K562 (cell line): ENCODE results near the gene CCL16. TPM values are rescaled to one million over a fixed set of nuclear protein-coding genes. Genes with fewer than 3 reads are reported as not detected.

Experiments
- ATAC-seq: fragments of 200-7000 bp; cut with Tn5 transposase; 3 replicates; pipeline ENCODE4 v1.9.1; 2020; ENCODE audit warnings: moderate library complexity
- BruUV-seq: library from RNA; stranded (reverse); fragments of 400-500 nt; replicated peaks from 2 replicates; lab custom pipeline; 2021; lab: Mats Ljungman, UMichigan
- CTCF ChIA-PET: fragments of 300-600 bp; formaldehyde crosslinking; extraction: SDS; loops from one replicate; lab custom pipeline; 2021; ENCODE audit warnings: low intra/inter-chr PET ratio; lab: Yijun Ruan, JAX
- POLR2A ChIA-PET: fragments of 300-600, 350-650 bp; sonication (Branson Sonifier 250); formaldehyde crosslinking; extraction: SDS; loops from one replicate; lab custom pipeline; 2021; ENCODE audit warnings: antibody characterized with exemption, inconsistent platforms; lab: Yijun Ruan, JAX
- DNase-seq, 4 experiments: peaks; one replicate each; pipeline versions ENCODE4 v3.0.0 to v3.0.0-alpha.2; 2011 to 2018; ENCODE audit warnings: low spot score in 3 of 4, mixed read lengths in 3 of 4; ENCODE audit errors: extremely low read depth in 1 of 4
- FAIRE-seq: peaks from 2 replicates; lab custom pipeline; 2011; peaks lifted over from hg19 to GRCh38; lab: Jason Lieb, UNC
- H2AFZ ChIP-seq: 2 replicates; pipeline ENCODE4 v1.6.0; 2011; ENCODE audit warnings: low read depth, low read length, control low read depth, inconsistent platforms
- H3K27ac ChIP-seq: fragments of 200-600 bp; 3 replicates; pipeline ENCODE4 v1.8.0; 2011; ENCODE audit warnings: low read depth, mild to moderate bottlenecking, control low read depth, inconsistent platforms, low read length, moderate library complexity, mixed read lengths; ENCODE audit errors: extremely low read depth
- H3K27me3 ChIP-seq, 2 experiments: fragments of 300-600 bp in 1 of 2; 2 replicates in 1 of 2; 3 replicates in 1 of 2; pipeline versions ENCODE4 v1.6.0 to v1.8.0; 2011; ENCODE audit warnings: inconsistent platforms in 2 of 2, low read length in 2 of 2, mild to moderate bottlenecking in 1 of 2, mixed read lengths in 1 of 2, moderate library complexity in 1 of 2; ENCODE audit not compliant: control insufficient read depth in 2 of 2, insufficient read depth in 2 of 2
- H3K36me3 ChIP-seq: fragments of 300-600 bp; 3 replicates; pipeline ENCODE4 v1.8.0; 2011; ENCODE audit warnings: mild to moderate bottlenecking, low read length, inconsistent platforms; ENCODE audit not compliant: control insufficient read depth, insufficient read depth
- H3K4me1 ChIP-seq, 2 experiments: fragments of 200-600 bp in 1 of 2; replicated peaks in 1 of 2; 2 replicates in 1 of 2; 3 replicates in 1 of 2; pipeline versions ENCODE4 v1.5.1 to v1.8.0; 2011; ENCODE audit warnings: inconsistent platforms in 2 of 2, low read length in 2 of 2, mild to moderate bottlenecking in 1 of 2, mixed read lengths in 1 of 2, moderate library complexity in 1 of 2; ENCODE audit not compliant: control insufficient read depth in 2 of 2, insufficient read depth in 2 of 2
- H3K4me2 ChIP-seq: 2 replicates; pipeline ENCODE4 v1.6.1; 2011; ENCODE audit warnings: low read length, control low read depth, inconsistent platforms, mixed read lengths; ENCODE audit not compliant: insufficient read depth
- H3K4me3 ChIP-seq: fragments of 200-600 bp; sonication (generic), shearing (Covaris generic); 2 replicates; pipeline ENCODE4 v1.5.1; 2016; ENCODE audit warnings: control low read depth, inconsistent platforms
- H3K79me2 ChIP-seq: fragments of 200-600 bp; 3 replicates; pipeline ENCODE4 v1.8.0; 2011; ENCODE audit warnings: low read length, inconsistent platforms; ENCODE audit not compliant: control insufficient read depth, insufficient read depth
- H3K9ac ChIP-seq, 2 experiments: 2 replicates each; pipeline versions ENCODE4 v1.6.0 to v1.6.1; 2011; ENCODE audit warnings: low read depth in 2 of 2, low read length in 2 of 2, control low read depth in 1 of 2, inconsistent platforms in 1 of 2, mild to moderate bottlenecking in 1 of 2, mixed read lengths in 1 of 2; ENCODE audit not compliant: insufficient read depth in 1 of 2
- H3K9me1 ChIP-seq: one replicate; pipeline ENCODE4 v1.6.0; 2011; ENCODE audit warnings: inconsistent platforms, mild to moderate bottlenecking, low read length, moderate library complexity; ENCODE audit not compliant: control insufficient read depth, insufficient read depth
- H3K9me3 ChIP-seq: replicated peaks from 2 replicates; pipeline ENCODE4 v1.5.1; 2011; ENCODE audit warnings: low read depth, low read length, inconsistent platforms; ENCODE audit not compliant: control insufficient read depth, insufficient read depth
- H4K20me1 ChIP-seq: replicated peaks from 2 replicates; pipeline ENCODE4 v1.6.1; 2011; ENCODE audit warnings: low read length, inconsistent platforms, mixed read lengths; ENCODE audit not compliant: control insufficient read depth, insufficient read depth
- TBP ChIP-seq: optimal IDR thresholded peaks from 2 replicates; pipeline ENCODE3; 2011; ENCODE audit warnings: low read depth, low read length, improper control_type of control experiment
- TCF3 ChIP-seq: sonication (generic); formaldehyde crosslinking; IDR thresholded peaks from 2 replicates; pipeline ENCODE4 v1.4.0; 2020; ENCODE audit warnings: mild to moderate bottlenecking, missing genetic modification reagents
- THAP12 ChIP-seq: fragments of 250-450 bp; sonication (Bioruptor Pico); IDR thresholded peaks from 2 replicates; pipeline ENCODE4 v1.9.0; 2021; ENCODE audit warnings: mild to moderate bottlenecking, inconsistent platforms
- ZBTB11 ChIP-seq, 3 experiments: fragments of 200-800 bp in 1 of 3; fragments of 250-450 bp in 1 of 3; fragments of 450-650 bp in 1 of 3; sonication (Bioruptor Pico) in 1 of 3; sonication (Bioruptor generic) in 1 of 3; formaldehyde crosslinking in 1 of 3; IDR thresholded peaks; 2 replicates each; pipeline versions ENCODE4 v1.6.1 to v1.8.0; 2016 to 2022; ENCODE audit warnings: mild to moderate bottlenecking in 2 of 3, missing genetic modification characterization in 2 of 3, missing compliant biosample characterization in 1 of 3, moderate library complexity in 1 of 3
- ZNF561 ChIP-seq: fragments of 450-650 bp; formaldehyde crosslinking; conservative IDR thresholded peaks from 2 replicates; pipeline ENCODE4 v1.4.0; 2020; ENCODE audit warnings: mild to moderate bottlenecking, moderate library complexity
- WGBS: fragments of 100-300 bp; shearing (Covaris generic); methylation state at CpG from one replicate; pipeline ENCODE4 v1.1.6; 2016; ENCODE audit warnings: low coverage, mixed read lengths; ENCODE audit not compliant: insufficient coverage; ENCODE audit errors: missing lambda C conversion rate; 5-methylcytosine and 5-hydroxymethylcytosine counted together
- in situ Hi-C: fragments of 300-500 bp; cut with MboI; formaldehyde crosslinking; loops from 4 replicates; pipeline ENCODE4 v1.15.0; 2018; ENCODE audit warnings: inconsistent platforms, mixed read lengths
- intact Hi-C: fragments of 100-400 bp; cut with micrococcal nuclease; formaldehyde crosslinking; loops from 2 replicates; pipeline ENCODE4 v1.14.2; 2022
- polyA plus RNA-seq, 8 experiments: library from polyadenylated mRNA; depleted of rRNA in 4 of 8; stranded (reverse) in 5 of 8; unstranded in 3 of 8; fragments of >200 nt; fragmentation: Nextera tagmentation in 2 of 8; fragmentation: Illumina TruSeq in 1 of 8; extraction: Ambion mirVana in 2 of 8; extraction: Trizol in 1 of 8; gene quantifications; 2 replicates each; pipeline versions ENCODE4 v1.2.1 to v1.2.3, GENCODE V29; 2011 to 2014; ENCODE audit warnings: inconsistent platforms in 1 of 8, missing spikeins in 1 of 8
- total RNA-seq, 7 experiments: library from RNA; depleted of rRNA in 6 of 7; stranded (reverse); fragments of >200 nt in 6 of 7; fragmentation: Illumina TruSeq in 2 of 7; extraction: Trizol in 2 of 7; gene quantifications; 2 replicates each; pipeline versions ENCODE4 v1.2.1 to v1.2.3, GENCODE V29; 2011 to 2021; ENCODE audit warnings: low replicate concordance in 1 of 7

The CCL16 gene
- total and polyA plus RNA-seq, 9 of the 15 experiments (the other 6 are each of a cell fraction or from before 2014, with no cell fraction given), result not detected

GRCh38 chr17:35986643-35987042 lies 5.3 kb upstream of the CCL16 start, which contains the start of gene CCL14:
Gene CCL14, minus strand, starts transcription at chr17:35986729. Its CDS starts 80 bp downstream, at chr17:35986649.
- CTCF ChIA-PET, result no interaction called here
- Histone ChIP-seq H3K27me3 (peaks cover 0 to 21% of the 10 kb centered on the region in 2 experiments; a peak in 3 of 5 replicates), H3K9ac (no peak within 1 kb of the TSS), H4K20me1 (no peaks in the 10 kb centered on the region; the same call in 1 of the 2 replicates), H3K27ac (no peak within 1 kb of the TSS), H3K9me1 (no peaks in the 10 kb centered on the region), H3K9me3 (no peaks in the 10 kb centered on the region), H3K4me1 (no peaks in the 10 kb centered on the region), H3K4me2 (no peak within 1 kb of the TSS), H3K36me3 (no peaks in the 10 kb centered on the region), H3K4me3 (no peak within 1 kb of the TSS), H2AFZ (no peak within 1 kb of the TSS), H3K79me2 (no peaks in the 10 kb centered on the region)
- 0% methylated on average over 1 of the region's 1 CpG for WGBS
- in situ Hi-C loops (no loop called here), intact Hi-C loops (no loop called here)
- FAIRE-seq (no peak), DNase-seq (no peak), ATAC-seq (no peak)
- TF ChIP-seq THAP12 (CRISPR knock-in tag) (no peak), TCF3 (no peak), ZNF561 (CRISPR knock-in tag) (no peak), ZBTB11 (CRISPR knock-in tag; IDR thresholded peaks at IDR 0.05) (no peak), TBP (no peak)
- POLR2A ChIA-PET, result no interaction called here
- no TSS peak for BruUV-seq
